GM12892 (cell line): ENCODE data around the gene AGBL3.
"Not testable (repeated sequence)": the region's sequence is repeated elsewhere in the genome, so short reads cannot be mapped to it uniquely, and the experiment has no call there.

Experiments
- DNase-seq: peaks from one replicate; pipeline ENCODE4 v3.0.0; 2011; ENCODE audit not compliant: insufficient read length
- FAIRE-seq: peaks from 2 replicates; lab custom pipeline; 2011; peaks lifted over from hg19 to GRCh38; lab: Jason Lieb, UNC
- POLR2A ChIP-seq: IDR thresholded peaks from 2 replicates; pipeline ENCODE4 v1.6.1; 2011; ENCODE audit warnings: low read depth, low read length, control low read depth
- POLR2AphosphoS5 ChIP-seq: IDR thresholded peaks from 2 replicates; pipeline ENCODE4 v1.6.1; 2011; ENCODE audit warnings: low read depth, low read length, control low read depth
- TAF1 ChIP-seq: IDR thresholded peaks from 2 replicates; pipeline ENCODE4 v1.6.1; 2011; ENCODE audit warnings: low read depth, mild to moderate bottlenecking, control low read depth, low read length, borderline replicate concordance

The AGBL3 gene

GRCh38 chr7:134946260-134946659 is 40.0 kb upstream of the AGBL3 start:
- FAIRE-seq (peak; percentile 5), DNase-seq (no peak)
- TF ChIP-seq POLR2A (no peak), POLR2AphosphoS5 (no peak), TAF1 (no peak)

- TF ChIP-seq POLR2AphosphoS5 = no peak
- no peak for TF ChIP-seq TAF1
- no peak for TF ChIP-seq POLR2A
- FAIRE-seq (no peak), DNase-seq (no peak)
Observed at GRCh38 chr7:134947329-134947728, 39.0 kb upstream of the AGBL3 start.

- DNase-seq = no peak
- no peak for FAIRE-seq
- TF ChIP-seq POLR2A (no peak), POLR2AphosphoS5 (no peak), TAF1 (no peak)
Observed at GRCh38 chr7:134947831-134948230, 38.5 kb upstream of the AGBL3 start.

GRCh38 chr7:134948246-134948645 is 38.1 kb upstream of the AGBL3 start:
- FAIRE-seq (no peak), DNase-seq (no peak)
- TF ChIP-seq TAF1 (no peak), POLR2AphosphoS5 (no peak), POLR2A (no peak)

GRCh38 chr7:134948736-134949135 is 37.6 kb upstream of the AGBL3 start:
- TF ChIP-seq TAF1 = no peak
- DNase-seq = no peak
- FAIRE-seq = no peak

GRCh38 chr7:134949171-134949570 is 37.1 kb upstream of the AGBL3 start:
- DNase-seq (no peak), FAIRE-seq (no peak)
- TF ChIP-seq TAF1 (no peak), POLR2A (no peak), POLR2AphosphoS5 (no peak)

- TF ChIP-seq TAF1 = no peak
- FAIRE-seq (no peak), DNase-seq (no peak)
Observed at GRCh38 chr7:134954197-134955082, 31.9 kb upstream of the AGBL3 start.

- FAIRE-seq = no peak
Observed at GRCh38 chr7:134957005-134957404, 29.3 kb upstream of the AGBL3 start.

GRCh38 chr7:134959810-134960209 is 26.5 kb upstream of the AGBL3 start:
- TF ChIP-seq TAF1 (no peak), POLR2A (no peak), POLR2AphosphoS5 (no peak)
- FAIRE-seq (no peak), DNase-seq (no peak)

More at GRCh38 chr7:134957005-134957404, 29.3 kb upstream of the AGBL3 start:
- no peak for DNase-seq
- TF ChIP-seq POLR2AphosphoS5 = no peak
- no peak for TF ChIP-seq POLR2A
- no peak for TF ChIP-seq TAF1

- FAIRE-seq (no peak), DNase-seq (no peak)
- TF ChIP-seq POLR2AphosphoS5 (no peak), POLR2A (no peak), TAF1 (no peak)
Observed at GRCh38 chr7:134962270-134962780, 24.0 kb upstream of the AGBL3 start.

- TF ChIP-seq POLR2AphosphoS5 (no peak), TAF1 (no peak), POLR2A (no peak)
- no peak for DNase-seq
- FAIRE-seq = no peak
Observed at GRCh38 chr7:134963036-134963435, 23.3 kb upstream of the AGBL3 start.

GRCh38 chr7:134966691-134967090 is 19.6 kb upstream of the AGBL3 start:
- no peak for FAIRE-seq
- TF ChIP-seq TAF1 = no peak
- DNase-seq = no peak

GRCh38 chr7:134968110-134968509 is 18.2 kb upstream of the AGBL3 start:
- FAIRE-seq (no peak), DNase-seq (no peak)
- TF ChIP-seq POLR2A = no peak

GRCh38 chr7:134981645-134982044 is 4.7 kb upstream of the AGBL3 start:
- FAIRE-seq = not testable (repeated sequence)

More at GRCh38 chr7:134981645-134982044, 4.7 kb upstream of the AGBL3 start:
- DNase-seq = not testable (repeated sequence)
